NB4 (cell line): ENCODE data around the gene CCNI2.

Experiments used
- DNase-seq: peaks from one replicate; pipeline ENCODE4 v3.0.0; 2010; ENCODE audit warnings: low read depth
- H3K4me3 ChIP-seq: one replicate; pipeline ENCODE4 v1.5.1; 2011; ENCODE audit warnings: mild to moderate bottlenecking, low read depth, low read length, moderate library complexity
- MYC ChIP-seq: IDR thresholded peaks from 2 replicates; pipeline ENCODE4 v1.6.1; 2011; ENCODE audit warnings: low read depth, low read length
- POLR2A ChIP-seq: IDR thresholded peaks from 2 replicates; pipeline ENCODE4 v1.6.1; 2011; ENCODE audit warnings: mild to moderate bottlenecking; ENCODE audit not compliant: insufficient read length; ENCODE audit errors: extremely low read depth
- TF ChIP-seq, protein P1 (sequence below): IDR thresholded peaks from 2 replicates; pipeline ENCODE4 v1.6.1; 2011; ENCODE audit warnings: low read depth, low read length
- TF ChIP-seq, protein P2 (sequence below): IDR thresholded peaks from one replicate; pipeline ENCODE4 v1.5.1; 2012; ENCODE audit warnings: low read depth, low read length

Gene CCNI2

DNA sequence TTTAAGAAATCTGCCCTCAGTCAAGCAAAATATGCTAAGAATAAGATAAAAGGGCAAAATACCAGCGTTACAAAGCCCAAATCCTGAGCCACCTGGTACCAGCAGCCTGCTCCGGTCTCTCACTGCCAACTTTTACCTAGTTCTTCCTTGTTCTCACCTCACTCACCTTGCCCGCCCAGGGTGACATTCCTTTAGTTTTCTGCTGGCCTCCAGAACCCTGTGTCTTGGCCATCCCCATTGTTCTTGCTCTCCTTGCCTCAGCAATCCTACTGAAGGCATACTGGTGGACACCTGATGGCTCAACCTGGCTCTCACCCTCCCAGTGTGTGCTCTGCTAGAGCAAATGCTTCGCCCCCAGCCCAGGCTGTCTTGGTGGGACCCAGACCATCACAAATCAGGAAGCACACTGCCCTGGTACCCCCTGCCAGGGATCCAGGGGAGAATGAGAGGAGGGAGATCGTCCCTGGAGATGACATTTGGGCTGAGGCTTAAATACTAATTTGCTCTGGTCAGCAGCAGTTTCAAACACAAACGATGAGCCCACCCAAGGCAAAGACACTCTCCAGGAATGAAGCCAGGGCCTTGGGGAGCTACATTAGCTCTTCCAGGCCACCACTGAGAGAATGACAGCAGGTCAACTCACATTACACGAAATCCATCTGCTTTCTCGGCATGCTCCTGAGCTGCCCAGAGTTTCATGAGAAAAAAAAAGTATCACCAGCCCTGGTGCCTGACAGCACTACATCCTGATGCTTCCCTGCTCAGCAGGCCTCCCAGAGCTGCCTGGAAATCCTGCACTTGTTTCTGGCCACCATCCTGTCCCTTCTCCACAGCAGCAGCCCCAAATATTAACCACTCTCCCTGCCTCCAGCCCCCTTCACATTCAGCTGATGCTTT is 42.0 kb downstream of the CCNI2 start:
- no peak overlapping the region for H3K4me3 ChIP-seq
- no peak for DNase-seq
- TF ChIP-seq POLR2A (no peak), MYC (no peak)
- TF ChIP-seq, protein P1, sequence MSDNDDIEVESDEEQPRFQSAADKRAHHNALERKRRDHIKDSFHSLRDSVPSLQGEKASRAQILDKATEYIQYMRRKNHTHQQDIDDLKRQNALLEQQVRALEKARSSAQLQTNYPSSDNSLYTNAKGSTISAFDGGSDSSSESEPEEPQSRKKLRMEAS: no peak
- TF ChIP-seq, protein P2, sequence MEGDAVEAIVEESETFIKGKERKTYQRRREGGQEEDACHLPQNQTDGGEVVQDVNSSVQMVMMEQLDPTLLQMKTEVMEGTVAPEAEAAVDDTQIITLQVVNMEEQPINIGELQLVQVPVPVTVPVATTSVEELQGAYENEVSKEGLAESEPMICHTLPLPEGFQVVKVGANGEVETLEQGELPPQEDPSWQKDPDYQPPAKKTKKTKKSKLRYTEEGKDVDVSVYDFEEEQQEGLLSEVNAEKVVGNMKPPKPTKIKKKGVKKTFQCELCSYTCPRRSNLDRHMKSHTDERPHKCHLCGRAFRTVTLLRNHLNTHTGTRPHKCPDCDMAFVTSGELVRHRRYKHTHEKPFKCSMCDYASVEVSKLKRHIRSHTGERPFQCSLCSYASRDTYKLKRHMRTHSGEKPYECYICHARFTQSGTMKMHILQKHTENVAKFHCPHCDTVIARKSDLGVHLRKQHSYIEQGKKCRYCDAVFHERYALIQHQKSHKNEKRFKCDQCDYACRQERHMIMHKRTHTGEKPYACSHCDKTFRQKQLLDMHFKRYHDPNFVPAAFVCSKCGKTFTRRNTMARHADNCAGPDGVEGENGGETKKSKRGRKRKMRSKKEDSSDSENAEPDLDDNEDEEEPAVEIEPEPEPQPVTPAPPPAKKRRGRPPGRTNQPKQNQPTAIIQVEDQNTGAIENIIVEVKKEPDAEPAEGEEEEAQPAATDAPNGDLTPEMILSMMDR: no peak

- DNase-seq: no peak
- no peak for TF ChIP-seq MYC
- TF ChIP-seq, protein P2: no peak
- TF ChIP-seq, protein P1: no peak
- TF ChIP-seq POLR2A: no peak
- no peak overlapping the region for H3K4me3 ChIP-seq
Observed at GRCh38 chr5:132790201-132790865, 43.1 kb downstream of the CCNI2 start.

DNA sequence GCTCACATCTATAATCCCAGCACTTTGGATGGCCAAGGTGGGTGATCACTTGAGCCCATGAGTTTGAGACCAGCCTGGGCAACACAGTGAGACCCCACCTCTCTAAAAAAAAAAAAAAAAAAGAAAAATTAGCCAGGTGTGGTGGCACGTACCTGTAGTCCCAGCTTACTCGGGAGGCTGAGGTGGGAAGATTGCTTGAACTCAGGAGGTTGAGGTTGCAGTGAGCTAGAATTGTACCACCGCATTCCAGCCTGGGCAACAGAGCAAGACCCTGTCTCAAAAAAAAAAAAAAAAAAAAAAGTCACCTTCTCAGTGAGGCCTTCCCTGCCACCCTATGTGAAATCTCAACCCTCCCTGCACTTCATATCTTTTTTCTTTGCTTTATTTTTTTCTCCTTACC is 43.8 kb downstream of the CCNI2 start:
- no peak overlapping the region for H3K4me3 ChIP-seq
- DNase-seq: no peak
- TF ChIP-seq MYC (no peak), POLR2A (no peak)
- TF ChIP-seq, protein P2: no peak
- TF ChIP-seq, protein P1: no peak

DNA sequence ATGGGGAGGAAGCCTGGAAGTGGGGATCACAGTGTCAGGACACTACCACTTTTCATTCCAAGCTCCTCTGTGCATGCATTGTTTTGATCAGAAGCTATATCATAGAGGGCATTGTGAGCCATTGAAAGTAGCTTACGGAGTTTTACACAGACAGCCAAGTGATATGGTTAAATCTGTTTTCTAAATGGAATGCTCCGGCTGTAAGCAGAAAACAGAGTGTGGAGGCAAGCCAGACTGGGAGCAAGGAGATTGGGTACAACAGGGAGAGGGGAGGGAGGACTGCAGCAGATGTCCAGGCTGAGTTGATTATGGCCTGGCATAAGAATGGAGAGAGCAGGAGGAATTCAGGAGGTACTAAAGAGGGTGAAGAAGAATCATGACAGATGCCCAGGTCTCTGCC is 50.4 kb downstream of the CCNI2 start:
- H3K4me3 ChIP-seq: no peak overlapping the region
- DNase-seq: no peak
- TF ChIP-seq, protein P1: no peak
- no peak for TF ChIP-seq POLR2A
- TF ChIP-seq, protein P2: no peak

DNA sequence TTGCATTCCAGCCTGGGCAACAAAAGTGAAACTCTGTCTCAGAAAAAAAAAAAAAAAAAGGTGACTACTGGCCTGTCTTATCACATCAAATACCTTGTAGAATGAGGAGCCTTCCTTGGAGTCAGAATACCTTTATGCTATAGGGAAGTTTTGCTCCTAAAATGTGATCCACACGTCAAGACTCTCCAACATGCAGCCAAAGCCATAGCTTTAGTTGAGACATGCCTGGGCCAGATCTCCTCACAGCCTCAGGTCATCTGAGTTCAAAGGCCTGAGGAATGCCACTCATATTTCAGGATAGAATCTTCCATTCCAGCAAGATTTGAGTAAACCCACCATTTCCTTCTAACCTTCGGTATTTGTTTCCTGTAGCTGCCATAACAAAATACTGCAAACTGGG is 52.2 kb downstream of the CCNI2 start:
- no peak for DNase-seq
- TF ChIP-seq MYC (no peak), POLR2A (no peak)
- TF ChIP-seq, protein P1: no peak
- TF ChIP-seq, protein P2: no peak
- H3K4me3 ChIP-seq: no peak overlapping the region
